ENCODE data around the gene SPAG16.
"Not testable (repeated sequence)": the region's sequence is repeated elsewhere in the genome, so short reads cannot be mapped to it uniquely, and the experiment has no call there.

- TF ChIP-seq POLR2AphosphoS5 (IDR thresholded peaks at IDR 0.05; ENCODE audit: low read depth, low read length), result not testable (repeated sequence)
- TF ChIP-seq, protein P1, sequence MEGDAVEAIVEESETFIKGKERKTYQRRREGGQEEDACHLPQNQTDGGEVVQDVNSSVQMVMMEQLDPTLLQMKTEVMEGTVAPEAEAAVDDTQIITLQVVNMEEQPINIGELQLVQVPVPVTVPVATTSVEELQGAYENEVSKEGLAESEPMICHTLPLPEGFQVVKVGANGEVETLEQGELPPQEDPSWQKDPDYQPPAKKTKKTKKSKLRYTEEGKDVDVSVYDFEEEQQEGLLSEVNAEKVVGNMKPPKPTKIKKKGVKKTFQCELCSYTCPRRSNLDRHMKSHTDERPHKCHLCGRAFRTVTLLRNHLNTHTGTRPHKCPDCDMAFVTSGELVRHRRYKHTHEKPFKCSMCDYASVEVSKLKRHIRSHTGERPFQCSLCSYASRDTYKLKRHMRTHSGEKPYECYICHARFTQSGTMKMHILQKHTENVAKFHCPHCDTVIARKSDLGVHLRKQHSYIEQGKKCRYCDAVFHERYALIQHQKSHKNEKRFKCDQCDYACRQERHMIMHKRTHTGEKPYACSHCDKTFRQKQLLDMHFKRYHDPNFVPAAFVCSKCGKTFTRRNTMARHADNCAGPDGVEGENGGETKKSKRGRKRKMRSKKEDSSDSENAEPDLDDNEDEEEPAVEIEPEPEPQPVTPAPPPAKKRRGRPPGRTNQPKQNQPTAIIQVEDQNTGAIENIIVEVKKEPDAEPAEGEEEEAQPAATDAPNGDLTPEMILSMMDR (IDR thresholded peaks at IDR 0.05), result not testable (repeated sequence)
Measured at GRCh38 chr2:213277134-213277533, 7.1 kb upstream of the SPAG16 start.

All from Panc1 (cell line).